Stomach (tissue), 4 donors: ENCODE data around the gene ANKRD7.

Experiments
- CTCF ChIP-seq, 7 experiments: fragments of 450-650 bp in 4 of 7; fragments of 200-600 bp in 3 of 7; sonication (generic) in 3 of 7; IDR thresholded peaks; one replicate each; pipeline ENCODE4 v1.5.1; 2016 to 2019; ENCODE audit warnings: antibody characterized with exemption in 7 of 7, control low read depth in 2 of 7, mild to moderate bottlenecking in 1 of 7
- EP300 ChIP-seq: sonication (generic); formaldehyde crosslinking; IDR thresholded peaks from one replicate; pipeline ENCODE4 v1.6.1; 2017; ENCODE audit warnings: antibody characterized with exemption
- POLR2A ChIP-seq, 4 donors: fragments of 450-650 bp; IDR thresholded peaks; one replicate each; pipeline ENCODE4 v1.6.1; 2016; ENCODE audit warnings: antibody characterized with exemption in 4 of 4, control low read depth in 2 of 4, mild to moderate bottlenecking in 1 of 4, moderate library complexity in 1 of 4
- POLR2AphosphoS5 ChIP-seq, 3 donors: sonication (generic); formaldehyde crosslinking; IDR thresholded peaks; one replicate each; pipeline ENCODE4 v1.6.1; 2016; ENCODE audit warnings: antibody characterized with exemption in 3 of 3

GRCh38 chr7:118219157-118219512 is 5.4 kb upstream of the ANKRD7 start:
- TF ChIP-seq CTCF (IDR thresholded peaks at IDR 0.05) (no peak), EP300 (no peak), POLR2A (IDR thresholded peaks at IDR 0.05) (no peak), POLR2AphosphoS5 (IDR thresholded peaks at IDR 0.05) (no peak)
